T follicular helper cell (primary cell): ENCODE results near the gene LYPLA2.

Source experiments
- DNase-seq: peaks from one replicate; pipeline ENCODE4 v3.0.0-alpha.2; 2020; ENCODE audit warnings: low read depth
- total RNA-seq, 2 experiments: gene quantifications; one replicate each; lab custom pipeline; 2026; lab: John Stamatoyannopoulos, UW

LYPLA2 gene
- 72.0 to 93.2 reads per million in 2 experiments for total RNA-seq

GRCh38 chr1:23790696-23791515 lies at the start of gene LYPLA2:
Gene LYPLA2, plus strand, starts transcription at chr1:23791145. Its CDS starts 1,538 bp downstream, at chr1:23792683.
- DNase-seq: peak; percentile 75

DNA sequence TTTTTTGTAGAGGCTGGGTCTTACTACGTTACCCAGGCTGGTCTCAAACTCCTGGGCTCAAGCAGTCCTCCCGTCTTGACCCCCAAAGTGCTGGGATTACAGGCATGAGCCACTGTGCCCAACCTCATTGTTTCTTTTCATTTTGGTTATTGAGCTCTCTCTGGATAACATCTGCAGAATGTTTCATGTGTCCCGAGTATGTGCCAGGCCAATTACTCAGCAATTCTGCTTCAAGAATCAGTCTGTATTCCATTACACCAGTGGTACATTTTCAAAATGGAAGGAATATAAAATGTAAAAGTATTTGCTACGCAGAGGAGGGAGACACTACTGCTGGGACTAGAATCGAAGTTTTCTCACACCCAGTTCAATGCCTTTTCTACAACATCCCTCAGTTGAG lies 49.3 kb upstream of the LYPLA2 start:
- DNase-seq: no peak

DNA sequence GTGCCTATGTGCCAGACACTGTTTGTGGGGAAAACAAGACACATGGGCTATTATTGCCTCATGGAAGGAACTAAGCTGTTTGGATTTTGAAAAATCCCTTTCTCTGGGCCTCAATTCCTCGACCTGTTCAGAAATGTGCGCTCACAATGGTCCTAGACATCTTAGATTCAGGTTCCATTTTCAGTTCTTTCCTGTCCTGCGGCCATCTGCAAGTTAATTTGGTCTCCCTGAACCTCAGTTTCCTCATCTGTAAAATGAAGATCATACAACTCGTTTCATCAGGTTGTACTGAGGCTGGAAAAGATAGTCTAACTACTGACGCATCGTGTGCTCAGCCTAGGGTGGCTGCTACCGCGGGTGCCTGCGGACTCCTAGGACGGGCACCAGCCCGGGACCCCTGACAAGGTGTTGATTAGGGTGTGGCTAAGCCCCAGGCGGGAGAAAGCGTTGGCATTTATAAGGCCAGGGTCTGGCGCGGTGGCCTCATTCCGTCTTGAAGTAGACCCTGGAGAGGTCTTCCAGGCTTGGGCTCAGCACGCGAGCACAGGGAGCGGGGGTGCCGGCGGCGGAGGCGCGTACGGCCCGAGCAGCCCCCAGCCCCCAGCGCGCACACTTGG lies 48.2 kb upstream of the LYPLA2 start:
- DNase-seq: peak; percentile 0

- peak; percentile 66 for DNase-seq
These were observed 47.4 kb upstream of the LYPLA2 start, which contains the start of gene ELOA for GRCh38 chr1:23743287-23744152. Gene ELOA, plus strand, starts transcription at chr1:23743471. Its CDS starts 33 bp downstream, at chr1:23743504.

GRCh38 chr1:23745515-23745914 lies 45.4 kb upstream of the LYPLA2 start:
- DNase-seq: no peak

DNA sequence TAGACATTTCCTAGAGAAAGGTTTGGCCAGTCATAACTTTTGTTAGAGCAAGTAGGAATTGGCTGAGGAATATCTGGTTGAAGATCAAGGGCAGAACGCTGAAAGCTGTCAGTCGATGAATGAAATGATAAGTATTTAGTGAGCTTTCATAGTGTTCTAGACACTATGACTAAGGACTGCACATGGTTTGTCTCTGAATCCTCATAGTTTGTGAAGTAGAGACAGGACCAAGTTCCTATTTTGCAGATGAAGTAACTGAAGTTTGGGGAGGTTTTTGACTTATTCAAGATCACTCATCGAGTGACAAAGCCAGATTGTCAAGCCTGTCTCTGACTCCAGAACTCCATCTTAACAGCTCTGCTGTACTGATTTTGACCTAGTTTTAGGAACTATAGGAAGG lies 42.9 kb upstream of the LYPLA2 start:
- DNase-seq: no peak

- DNase-seq: no peak
These were observed 39.7 kb upstream of the LYPLA2 start for GRCh38 chr1:23751050-23751814.

GRCh38 chr1:23751815-23752200 lies 39.1 kb upstream of the LYPLA2 start:
- DNase-seq: no peak

GRCh38 chr1:23752909-23753308 lies 38.0 kb upstream of the LYPLA2 start:
- no peak for DNase-seq

GRCh38 chr1:23756676-23757075 lies 34.3 kb upstream of the LYPLA2 start:
- no peak for DNase-seq

- no peak for DNase-seq
These were observed 33.1 kb upstream of the LYPLA2 start for GRCh38 chr1:23757812-23758211.

DNA sequence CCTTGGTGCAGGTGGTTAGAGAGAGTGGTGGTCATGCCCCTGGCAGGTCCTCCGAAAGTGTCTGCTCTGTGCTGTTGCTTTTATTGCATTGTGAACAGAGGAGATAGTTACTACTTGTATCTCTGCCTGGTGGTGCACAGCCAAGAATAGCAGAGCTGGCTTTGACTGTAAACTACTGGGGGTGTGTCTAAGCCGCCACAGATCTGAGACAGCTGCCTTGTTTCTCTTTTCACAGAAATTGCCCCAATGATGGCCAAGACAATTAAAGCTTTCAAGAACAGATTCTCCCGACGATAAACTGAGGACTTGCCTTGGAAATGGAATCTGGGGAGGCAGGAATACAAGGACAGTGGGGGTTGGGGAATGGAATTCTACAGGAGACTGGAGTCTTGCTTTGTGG lies 31.7 kb upstream of the LYPLA2 start:
- DNase-seq: no peak

- DNase-seq: no peak
These were observed 27.8 kb upstream of the LYPLA2 start for GRCh38 chr1:23763041-23763577.

GRCh38 chr1:23768733-23769132 lies 22.2 kb upstream of the LYPLA2 start:
- DNase-seq: no peak

- DNase-seq: peak; percentile 77
These were observed 18.7 kb upstream of the LYPLA2 start for GRCh38 chr1:23772049-23772853.

GRCh38 chr1:23772854-23773242 lies 18.1 kb upstream of the LYPLA2 start:
- no peak for DNase-seq

DNA sequence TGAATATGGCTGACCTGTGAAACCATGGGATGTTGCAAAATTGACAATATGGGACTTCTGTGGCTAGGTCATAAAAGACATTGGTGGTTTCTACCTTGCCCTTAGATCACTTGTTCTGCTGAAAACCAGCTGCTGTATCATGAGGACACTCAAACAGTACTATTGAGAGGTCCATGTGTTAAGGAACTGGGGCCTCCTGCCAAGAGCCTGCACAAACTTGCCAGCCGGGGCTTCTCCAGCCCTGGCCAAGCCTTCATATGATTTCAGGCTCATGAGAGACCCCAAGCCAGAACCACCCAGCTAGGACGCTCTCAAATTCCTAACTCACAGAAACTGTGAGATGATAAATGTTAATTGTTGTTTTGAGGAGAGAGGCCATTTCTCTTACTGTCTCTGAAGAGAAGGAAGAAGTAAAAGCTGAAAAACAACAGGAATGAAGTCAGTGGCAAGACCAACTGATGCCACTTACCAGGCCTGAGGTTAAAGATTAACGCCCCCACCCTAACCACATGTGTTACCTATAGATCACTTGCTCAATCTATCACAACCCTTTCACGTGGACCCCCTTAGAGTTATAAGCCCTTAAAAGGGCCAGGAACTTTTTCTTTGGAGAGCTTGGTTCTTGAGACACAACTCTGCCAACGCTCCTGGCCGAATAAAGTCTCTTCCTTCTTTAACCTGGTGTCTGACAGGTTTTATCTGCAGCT lies 16.6 kb upstream of the LYPLA2 start:
- DNase-seq: no peak

GRCh38 chr1:23776217-23776616 lies 14.7 kb upstream of the LYPLA2 start:
- no peak for DNase-seq

DNA sequence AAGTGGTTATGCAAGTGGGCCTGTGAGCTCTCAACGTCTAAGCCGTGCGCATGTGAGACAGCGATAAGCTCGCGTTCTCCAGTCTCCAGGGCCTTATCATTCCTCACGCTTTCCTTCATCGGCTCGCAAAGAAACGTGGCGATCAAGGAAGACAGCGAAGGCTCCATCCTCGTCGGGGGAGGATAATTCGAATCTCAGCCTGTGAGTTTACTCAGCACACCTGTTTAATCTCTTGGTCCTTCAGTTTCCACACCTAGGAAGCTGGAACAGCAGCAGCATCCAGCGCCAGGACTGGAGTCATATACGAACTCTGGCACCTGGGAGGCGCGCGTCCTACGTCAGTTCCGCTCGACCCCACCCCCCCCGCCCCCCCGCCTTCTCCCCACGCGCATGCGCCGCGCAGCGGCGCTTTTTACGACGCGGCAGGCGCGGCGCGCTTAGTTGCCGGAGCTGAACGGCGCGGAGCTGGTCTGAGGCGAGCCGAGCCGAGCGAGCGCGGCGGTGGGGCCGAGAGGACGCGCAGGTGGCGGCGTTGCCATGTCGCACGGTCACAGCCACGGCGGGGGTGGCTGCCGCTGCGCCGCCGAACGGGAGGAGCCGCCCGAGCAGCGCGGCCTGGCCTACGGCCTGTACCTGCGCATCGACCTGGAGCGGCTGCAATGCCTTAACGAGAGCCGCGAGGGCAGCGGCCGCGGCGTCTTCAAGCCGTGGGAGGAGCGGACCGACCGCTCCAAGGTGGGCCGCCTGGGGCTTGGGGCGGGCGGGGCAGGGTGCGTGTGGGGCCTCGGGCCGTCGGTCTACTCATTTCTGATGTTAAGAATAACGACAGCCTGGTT lies 12.7 kb upstream of the LYPLA2 start, which contains the start of gene PITHD1:
TSS of gene PITHD1 (plus strand) at position 440 of the 836 bp plus-strand sequence. CDS start at position 538, 98 bp downstream.
- peak; percentile 70 for DNase-seq
